Neural progenitor cell (in vitro differentiated cells): Measurements from ENCODE around the gene CDC42BPG.

Experiments
- EZH2 ChIP-seq: fragments of 200-600 bp; sonication (generic); IDR thresholded peaks from 2 replicates; pipeline ENCODE4 v1.6.1; 2017; ENCODE audit warnings: antibody characterized with exemption, mild to moderate bottlenecking, moderate library complexity
- TF ChIP-seq, protein P1 (sequence below): fragments of 200-600 bp; sonication (generic); IDR thresholded peaks from 2 replicates; pipeline ENCODE4 v1.5.1; 2017; ENCODE audit warnings: antibody characterized with exemption, mild to moderate bottlenecking

DNA sequence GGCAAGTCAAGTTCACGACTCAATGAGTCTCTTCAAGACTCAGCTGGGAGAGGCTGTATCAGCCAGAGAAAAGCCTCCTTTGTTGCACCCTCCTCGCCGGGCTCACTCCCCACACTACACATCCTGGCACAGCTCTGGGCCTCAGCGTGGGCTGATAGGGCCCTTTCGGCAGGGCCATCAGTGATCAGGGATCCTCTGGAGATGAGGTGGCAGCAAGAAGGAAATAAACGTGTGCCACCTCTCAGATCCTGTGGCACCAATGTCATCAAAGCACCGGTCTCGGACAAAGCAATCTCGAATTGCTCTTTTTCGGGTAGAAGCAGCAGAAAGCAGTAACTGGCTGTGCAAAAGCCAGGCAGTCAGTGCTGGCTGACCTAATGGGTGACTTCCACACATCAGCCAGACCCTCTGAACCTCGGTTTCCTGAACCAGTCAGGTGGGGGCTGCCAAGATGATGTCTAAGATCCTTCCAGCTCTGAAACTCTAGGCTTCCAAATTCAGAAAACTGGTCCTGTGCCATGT is 31.8 kb upstream of the CDC42BPG start:
- TF ChIP-seq, protein P1, sequence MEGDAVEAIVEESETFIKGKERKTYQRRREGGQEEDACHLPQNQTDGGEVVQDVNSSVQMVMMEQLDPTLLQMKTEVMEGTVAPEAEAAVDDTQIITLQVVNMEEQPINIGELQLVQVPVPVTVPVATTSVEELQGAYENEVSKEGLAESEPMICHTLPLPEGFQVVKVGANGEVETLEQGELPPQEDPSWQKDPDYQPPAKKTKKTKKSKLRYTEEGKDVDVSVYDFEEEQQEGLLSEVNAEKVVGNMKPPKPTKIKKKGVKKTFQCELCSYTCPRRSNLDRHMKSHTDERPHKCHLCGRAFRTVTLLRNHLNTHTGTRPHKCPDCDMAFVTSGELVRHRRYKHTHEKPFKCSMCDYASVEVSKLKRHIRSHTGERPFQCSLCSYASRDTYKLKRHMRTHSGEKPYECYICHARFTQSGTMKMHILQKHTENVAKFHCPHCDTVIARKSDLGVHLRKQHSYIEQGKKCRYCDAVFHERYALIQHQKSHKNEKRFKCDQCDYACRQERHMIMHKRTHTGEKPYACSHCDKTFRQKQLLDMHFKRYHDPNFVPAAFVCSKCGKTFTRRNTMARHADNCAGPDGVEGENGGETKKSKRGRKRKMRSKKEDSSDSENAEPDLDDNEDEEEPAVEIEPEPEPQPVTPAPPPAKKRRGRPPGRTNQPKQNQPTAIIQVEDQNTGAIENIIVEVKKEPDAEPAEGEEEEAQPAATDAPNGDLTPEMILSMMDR = no peak
- TF ChIP-seq EZH2 = no peak
